Rectal smooth muscle tissue (tissue), 1 donor: Measurements from ENCODE around the gene TEAD2.

Experiments used
- H3K27ac ChIP-seq: one replicate; pipeline ENCODE4 v1.7.0; 2013; ENCODE audit warnings: low read depth, low read length, inconsistent platforms
- H3K27me3 ChIP-seq: one replicate; pipeline ENCODE4 v1.7.0; 2013; ENCODE audit warnings: low read length; ENCODE audit not compliant: control insufficient read depth, insufficient read depth
- H3K36me3 ChIP-seq: one replicate; pipeline ENCODE4 v1.7.0; 2013; ENCODE audit warnings: low read length; ENCODE audit not compliant: control insufficient read depth, insufficient read depth
- H3K4me1 ChIP-seq: one replicate; pipeline ENCODE4 v1.7.0; 2013; ENCODE audit warnings: low read length; ENCODE audit not compliant: control insufficient read depth, insufficient read depth
- H3K4me3 ChIP-seq: one replicate; pipeline ENCODE4 v1.7.0; 2013; ENCODE audit warnings: low read length
- H3K9ac ChIP-seq: one replicate; pipeline ENCODE4 v1.7.0; 2013; ENCODE audit warnings: low read length

TEAD2 gene

DNA sequence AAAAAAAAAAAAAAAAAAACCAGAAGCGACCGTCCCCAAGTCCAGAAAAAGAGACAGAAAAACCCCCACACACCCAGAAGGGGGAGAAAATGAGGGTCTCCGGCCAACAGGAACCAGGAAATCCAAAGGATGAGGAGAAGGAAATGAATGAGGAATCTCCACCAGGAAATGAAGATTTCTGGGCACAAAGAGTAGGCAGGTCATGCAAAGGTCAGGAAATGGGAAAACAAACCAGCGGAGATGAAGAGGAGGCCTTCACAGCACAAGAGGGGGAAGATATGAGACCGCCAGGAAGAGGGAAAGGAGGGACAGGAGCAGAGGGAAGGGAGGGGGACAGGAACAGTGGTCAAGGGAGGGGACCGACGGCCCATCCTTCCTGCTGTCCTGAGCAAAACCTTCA, 5.8 kb downstream of the TEAD2 start:
- Histone ChIP-seq H3K27me3 (no peaks in the 10 kb centered on the region), H3K4me3 (no peak overlapping the region), H3K4me1 (no peaks in the 10 kb centered on the region), H3K36me3 (peaks cover 7% of the 10 kb centered on the region), H3K27ac (no peak overlapping the region), H3K9ac (no peak overlapping the region)

DNA sequence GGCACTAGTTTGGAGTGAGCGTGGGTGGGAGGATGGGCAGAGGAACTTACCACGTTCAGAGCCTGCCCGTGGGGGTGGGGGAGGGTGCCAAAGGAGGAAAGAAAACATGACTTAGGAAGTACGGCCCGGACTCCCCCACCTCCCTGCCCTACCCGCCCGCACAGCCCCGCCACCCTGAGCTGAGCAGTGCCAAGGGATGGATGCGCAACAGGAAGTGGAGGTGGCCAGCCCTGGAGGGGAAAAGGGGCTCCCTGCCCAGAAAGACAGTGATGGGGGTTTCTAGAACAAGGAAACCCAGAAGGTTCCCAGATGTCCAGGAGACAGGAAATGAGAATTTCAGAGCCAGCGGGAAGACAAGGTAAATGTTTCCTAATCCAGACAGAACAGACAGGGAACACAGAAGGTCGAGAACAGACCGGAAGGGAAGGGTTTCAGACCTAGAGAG, 6.3 kb downstream of the TEAD2 start:
- no peak overlapping the region for H3K4me3 ChIP-seq
- H3K4me1 ChIP-seq, result no peaks in the 10 kb centered on the region
- no peak overlapping the region for H3K9ac ChIP-seq
- H3K27me3 ChIP-seq, result no peaks in the 10 kb centered on the region
- peak overlapping the region; percentile 32 for H3K27ac ChIP-seq
- peaks cover 7% of the 10 kb centered on the region for H3K36me3 ChIP-seq

DNA sequence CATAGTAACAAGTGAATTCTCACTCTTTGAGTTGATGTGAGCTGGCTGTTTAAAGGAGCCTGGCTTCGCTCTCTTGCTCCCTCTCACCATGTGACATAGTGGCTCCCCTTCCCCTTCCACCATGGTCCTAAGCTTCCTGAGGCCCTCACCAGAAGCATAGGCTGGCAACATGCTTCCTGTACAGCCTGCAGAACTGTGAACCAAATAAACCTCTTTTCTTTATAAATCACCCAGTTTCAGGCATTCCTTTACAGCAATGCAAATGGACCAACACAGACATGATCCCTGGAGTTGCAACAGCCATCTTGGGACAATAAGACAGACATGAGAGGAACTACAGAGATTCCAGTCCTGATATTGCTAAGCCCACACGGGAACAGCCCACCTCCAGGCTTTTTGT, 12.6 kb downstream of the TEAD2 start:
- Histone ChIP-seq H3K27ac (no peak overlapping the region), H3K4me1 (no peaks in the 10 kb centered on the region), H3K36me3 (peaks cover 10% of the 10 kb centered on the region)

DNA sequence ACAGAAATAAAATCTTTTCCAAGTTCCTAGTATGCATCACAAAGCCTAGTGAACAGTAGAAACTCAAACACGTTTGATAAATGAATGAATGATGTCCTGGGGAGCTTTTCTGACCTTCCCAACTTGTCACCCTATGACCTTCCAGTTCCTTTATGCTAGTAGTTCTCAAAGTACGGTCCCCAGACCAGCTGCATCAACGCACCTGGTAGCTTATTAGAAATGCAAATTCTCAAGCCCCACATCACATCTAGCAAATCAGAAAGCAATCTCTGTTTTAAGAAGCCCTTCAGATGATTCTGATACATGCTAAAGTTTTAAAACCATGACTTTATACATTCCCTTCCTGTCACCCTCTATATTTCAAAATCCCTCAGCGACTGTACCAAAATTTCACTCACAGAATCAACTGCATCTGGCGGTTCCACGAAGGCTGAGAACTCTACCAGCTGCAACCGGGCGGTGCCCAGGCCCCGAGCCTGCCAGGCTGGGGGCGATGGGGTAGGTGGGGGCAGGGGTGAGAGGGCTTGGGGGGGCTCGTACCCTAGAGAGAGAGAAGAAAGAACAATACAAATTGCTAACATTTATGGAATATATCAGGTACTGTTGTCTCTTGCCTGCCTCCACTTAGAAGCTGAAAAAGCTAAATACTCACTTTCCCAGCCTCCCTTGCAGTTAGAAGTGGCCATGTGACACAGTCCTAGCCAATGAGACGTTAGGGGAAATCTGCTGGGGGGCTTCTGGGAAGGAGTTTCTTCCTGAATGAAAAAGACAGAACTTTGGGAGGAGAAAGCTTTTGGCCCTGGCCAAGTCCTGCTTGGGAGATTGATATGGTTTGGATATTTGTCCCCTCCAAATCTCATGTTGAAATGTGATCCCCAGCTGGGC, 13.7 kb downstream of the TEAD2 start:
- Histone ChIP-seq H3K4me1 (no peaks in the 10 kb centered on the region), H3K4me3 (no peak overlapping the region), H3K36me3 (peaks cover 12% of the 10 kb centered on the region), H3K27me3 (no peaks in the 10 kb centered on the region), H3K27ac (no peak overlapping the region), H3K9ac (no peak overlapping the region)

More for the DNA sequence above, 12.6 kb downstream of the TEAD2 start:
- no peak overlapping the region for H3K4me3 ChIP-seq
- no peaks in the 10 kb centered on the region for H3K27me3 ChIP-seq
- H3K9ac ChIP-seq, result no peak overlapping the region

DNA sequence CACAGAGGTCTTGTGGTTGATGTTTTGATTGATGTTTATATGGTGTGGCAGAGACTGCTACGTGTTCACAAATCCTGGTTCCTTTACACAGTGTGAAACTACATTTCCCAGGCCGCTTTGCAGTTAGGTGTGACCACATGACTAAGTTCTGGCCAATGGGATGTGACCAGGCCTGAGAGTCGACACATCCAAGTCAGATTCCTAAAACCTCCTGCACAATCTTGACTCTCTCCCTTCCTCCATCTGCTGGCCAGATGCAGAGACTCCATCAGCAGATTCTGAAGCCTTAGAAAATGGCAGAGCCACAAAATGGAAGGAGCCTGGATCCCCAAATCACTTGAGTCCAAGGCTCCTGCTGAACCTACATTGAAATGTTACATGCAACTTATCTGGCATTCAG, 14.4 kb downstream of the TEAD2 start:
- H3K4me1 ChIP-seq, result no peaks in the 10 kb centered on the region
- no peaks in the 10 kb centered on the region for H3K27me3 ChIP-seq
- no peak overlapping the region for H3K4me3 ChIP-seq
- peaks cover 16% of the 10 kb centered on the region for H3K36me3 ChIP-seq
- no peak overlapping the region for H3K27ac ChIP-seq
- no peak overlapping the region for H3K9ac ChIP-seq

DNA sequence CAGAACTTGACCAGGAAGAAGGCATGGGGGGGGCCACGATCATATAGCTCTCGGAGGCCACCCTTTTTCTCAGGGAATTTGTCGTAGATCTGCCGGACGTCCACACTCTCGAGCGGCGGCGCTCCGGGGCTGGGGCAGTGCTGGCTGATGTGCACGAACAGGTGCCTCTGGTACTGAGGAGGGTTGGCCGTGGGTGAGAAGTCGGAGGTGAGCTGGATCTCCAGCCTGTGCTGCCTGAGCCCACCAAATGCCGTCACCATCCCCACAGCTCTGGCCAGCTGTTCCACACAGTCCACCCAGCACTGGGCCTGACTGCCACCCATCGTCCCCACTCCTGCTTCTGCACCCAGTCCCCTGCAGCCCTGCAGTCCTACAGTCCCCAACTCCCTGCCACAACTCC, 15.0 kb downstream of the TEAD2 start:
- no peak overlapping the region for H3K9ac ChIP-seq
- H3K27ac ChIP-seq, result no peak overlapping the region
- H3K27me3 ChIP-seq, result no peaks in the 10 kb centered on the region
- peaks cover 19% of the 10 kb centered on the region for H3K36me3 ChIP-seq
- no peak overlapping the region for H3K4me3 ChIP-seq
- no peaks in the 10 kb centered on the region for H3K4me1 ChIP-seq

DNA sequence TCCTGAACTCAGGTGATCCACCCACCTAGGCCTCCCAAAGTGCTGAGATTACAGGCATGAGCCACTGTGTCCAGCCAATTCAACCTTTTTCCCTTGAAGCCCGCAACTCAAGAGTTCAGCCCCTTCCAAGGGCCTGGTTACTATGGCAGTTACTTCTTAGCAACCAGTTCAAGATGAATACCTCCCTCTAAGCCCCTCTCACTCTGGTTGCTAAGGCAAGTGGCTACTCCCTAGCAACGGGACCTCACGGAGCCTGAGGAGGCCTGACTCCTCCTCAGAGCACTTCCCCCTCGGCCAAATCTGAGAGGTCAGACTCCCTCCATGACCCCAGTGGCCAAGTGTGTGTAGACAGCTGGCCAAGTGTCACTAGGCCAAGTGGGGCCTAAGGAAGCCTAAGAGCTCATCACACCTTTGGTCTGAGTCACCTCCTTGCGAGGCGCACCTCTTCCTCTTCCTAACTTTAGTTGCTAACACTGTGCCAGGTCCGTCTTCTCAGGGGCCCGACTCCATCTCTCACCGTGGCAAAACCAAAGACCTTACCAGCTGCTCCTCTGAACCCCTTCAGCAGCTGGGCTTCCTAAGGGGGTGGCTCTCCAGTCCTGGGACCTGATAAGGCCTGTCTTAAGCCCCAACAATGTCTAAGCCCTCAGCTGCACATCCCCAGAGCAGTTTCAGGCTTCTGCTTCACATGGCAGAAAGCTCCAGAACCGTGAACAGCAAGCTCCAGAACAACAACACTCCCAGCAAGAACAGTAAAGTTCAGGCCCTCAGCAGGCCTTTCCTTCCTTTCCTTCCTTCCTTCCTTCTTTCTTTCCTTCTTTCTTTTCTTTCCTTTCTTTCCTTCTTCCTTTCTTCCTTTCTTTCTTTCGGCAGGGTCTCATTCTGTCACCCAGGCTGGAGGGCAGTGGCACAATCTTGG, 17.5 kb downstream of the TEAD2 start:
- peaks cover 19% of the 10 kb centered on the region for H3K36me3 ChIP-seq

DNA sequence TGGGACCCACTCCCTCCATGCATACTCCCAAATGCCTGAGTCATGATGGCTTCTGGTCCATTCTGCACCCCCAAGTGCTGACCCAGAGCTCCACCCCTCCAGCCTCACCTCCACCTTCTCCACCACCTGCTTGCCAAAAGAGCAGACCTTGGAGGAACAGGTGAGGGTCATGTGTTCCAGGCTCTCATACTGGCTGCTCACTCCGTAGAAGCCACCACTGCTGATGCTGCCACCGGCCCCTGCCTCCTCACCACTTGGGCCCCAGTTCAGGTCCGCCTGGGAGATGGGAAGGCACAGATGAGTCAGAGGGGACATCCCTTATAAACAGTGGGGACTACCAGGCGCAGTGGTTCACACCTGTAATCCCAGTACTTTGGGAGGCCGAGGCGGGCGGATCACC, 19.1 kb downstream of the TEAD2 start:
- no peak overlapping the region for H3K27ac ChIP-seq
- H3K36me3 ChIP-seq, result peaks cover 15% of the 10 kb centered on the region
- no peak overlapping the region for H3K4me3 ChIP-seq
- no peak overlapping the region for H3K9ac ChIP-seq
- H3K27me3 ChIP-seq, result no peaks in the 10 kb centered on the region
- peaks cover 4% of the 10 kb centered on the region for H3K4me1 ChIP-seq

More for the DNA sequence above, 17.5 kb downstream of the TEAD2 start:
- H3K27ac ChIP-seq, result no peak overlapping the region
- H3K9ac ChIP-seq, result no peak overlapping the region
- H3K4me3 ChIP-seq, result no peak overlapping the region
- no peaks in the 10 kb centered on the region for H3K27me3 ChIP-seq
- peaks cover 2% of the 10 kb centered on the region for H3K4me1 ChIP-seq

DNA sequence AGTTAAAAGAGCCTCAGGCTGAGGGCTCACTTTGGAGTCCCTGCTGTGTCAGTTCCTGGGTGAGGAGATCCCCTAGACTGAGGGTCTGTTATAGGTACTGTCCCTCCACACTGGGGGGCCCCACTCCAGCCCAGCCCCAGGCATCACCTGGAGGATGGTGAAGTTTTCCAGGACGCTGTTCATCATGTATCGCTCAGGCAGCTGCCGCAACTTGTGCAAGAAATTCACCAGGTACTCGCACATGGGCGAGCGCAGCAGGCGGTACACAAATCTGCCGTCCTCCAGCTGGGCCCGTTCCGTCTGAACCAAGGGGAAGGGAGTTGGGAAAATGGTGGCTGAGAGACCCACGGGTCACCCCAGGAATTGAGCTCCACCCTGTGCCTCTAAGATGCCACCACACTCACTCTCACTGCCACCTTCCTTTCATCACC, 19.9 kb downstream of the TEAD2 start:
- Histone ChIP-seq H3K4me1 (peaks cover 4% of the 10 kb centered on the region), H3K4me3 (no peak overlapping the region), H3K27ac (no peak overlapping the region), H3K36me3 (peaks cover 15% of the 10 kb centered on the region), H3K27me3 (no peaks in the 10 kb centered on the region), H3K9ac (no peak overlapping the region)

DNA sequence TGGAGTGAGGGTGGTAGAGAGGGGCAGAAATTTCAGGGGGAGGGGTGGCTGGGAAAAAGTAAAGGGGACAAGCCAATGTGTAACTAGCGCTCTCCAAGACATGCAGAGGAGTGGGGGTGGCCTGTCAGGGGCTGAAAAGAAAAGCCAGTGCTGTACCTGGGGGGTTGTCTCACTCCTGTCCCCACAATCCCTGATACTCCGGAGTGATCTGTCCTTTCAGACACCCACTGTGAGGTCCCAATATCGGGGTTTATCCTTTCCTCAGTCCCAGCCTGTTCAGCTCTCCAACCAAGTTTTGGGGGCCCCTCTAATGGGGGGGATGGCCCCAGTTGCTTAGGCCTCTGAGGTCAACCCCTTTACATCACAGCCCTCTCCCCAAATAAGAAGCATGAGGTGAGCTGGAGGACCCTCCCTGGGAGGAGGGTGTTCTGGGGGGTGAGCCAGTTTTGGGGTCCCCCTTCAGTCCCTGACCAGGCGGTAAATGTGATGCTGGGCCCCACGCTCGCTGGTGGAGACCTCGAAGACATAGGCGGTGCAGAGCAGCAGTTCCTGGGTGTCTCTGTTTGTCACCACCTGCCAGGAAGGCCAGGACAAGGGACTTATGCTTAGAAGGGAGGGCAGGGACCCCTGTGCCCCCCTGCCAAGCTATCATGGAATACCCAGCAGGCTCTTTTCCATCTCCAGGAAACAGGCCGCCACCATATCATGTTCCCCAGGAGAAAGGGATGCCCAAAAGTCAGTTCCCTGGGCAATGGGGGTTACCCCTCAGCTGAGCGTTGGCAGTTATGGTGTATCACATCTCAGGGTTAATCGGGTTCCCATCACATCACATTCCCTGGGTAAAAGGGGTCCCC, 21.1 kb downstream of the TEAD2 start:
- Histone ChIP-seq H3K27ac (no peak overlapping the region), H3K4me1 (peaks cover 4% of the 10 kb centered on the region), H3K4me3 (no peak overlapping the region), H3K36me3 (peaks cover 15% of the 10 kb centered on the region), H3K27me3 (no peaks in the 10 kb centered on the region), H3K9ac (no peak overlapping the region)

DNA sequence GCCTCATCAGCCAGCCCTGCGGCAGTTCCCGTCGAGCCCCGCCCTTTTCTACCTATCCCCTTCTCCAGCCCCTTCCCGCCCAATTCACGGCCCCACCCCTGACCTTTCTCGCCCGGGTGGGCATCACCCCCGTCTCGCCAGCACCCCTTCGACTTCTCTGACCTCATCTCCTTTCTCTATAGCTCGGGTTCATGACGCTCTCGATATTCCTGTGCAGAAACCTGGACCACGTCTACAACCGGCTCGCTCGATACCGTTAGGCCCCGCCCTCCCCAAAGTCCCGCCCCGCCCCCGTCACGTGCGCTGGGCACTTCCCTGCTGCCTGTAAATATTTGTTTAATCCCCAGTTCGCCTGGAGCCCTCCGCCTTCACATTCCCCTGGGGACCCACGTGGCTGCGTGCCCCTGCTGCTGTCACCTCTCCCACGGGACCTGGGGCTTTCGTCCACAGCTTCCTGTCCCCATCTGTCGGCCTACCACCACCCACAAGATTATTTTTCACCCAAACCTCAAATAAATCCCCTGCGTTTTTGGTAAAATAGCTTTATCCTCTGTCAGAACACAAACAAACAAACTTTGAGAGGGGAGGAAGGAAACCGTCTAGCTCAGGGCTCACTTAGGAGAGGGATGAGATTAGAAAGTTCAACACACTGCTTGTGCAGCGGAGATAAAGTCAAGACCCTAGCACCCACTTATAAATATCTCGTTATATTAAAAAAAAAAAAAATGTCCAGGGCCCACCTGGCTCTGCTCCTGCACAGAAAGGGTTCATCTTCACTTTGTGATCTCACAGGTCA, 21.9 kb downstream of the TEAD2 start:
- Histone ChIP-seq H3K4me1 (peaks cover 4% of the 10 kb centered on the region), H3K9ac (no peak overlapping the region), H3K4me3 (peak overlapping the region; percentile 61), H3K36me3 (peaks cover 15% of the 10 kb centered on the region), H3K27me3 (no peaks in the 10 kb centered on the region), H3K27ac (peak overlapping the region; percentile 86)
